ENCODE results near the gene KLRK1. TPM values are rescaled to one million over a fixed set of nuclear protein-coding genes. Genes with fewer than 3 reads are reported as not detected.
"Not testable (repeated sequence)": the region's sequence is repeated elsewhere in the genome, so short reads cannot be mapped to it uniquely, and the experiment has no call there.

The KLRK1 gene
- total RNA-seq, 4 donors from 2014 or later: 0.60 to 2.9 (median 1.2) TPM; not detected in 1

DNA sequence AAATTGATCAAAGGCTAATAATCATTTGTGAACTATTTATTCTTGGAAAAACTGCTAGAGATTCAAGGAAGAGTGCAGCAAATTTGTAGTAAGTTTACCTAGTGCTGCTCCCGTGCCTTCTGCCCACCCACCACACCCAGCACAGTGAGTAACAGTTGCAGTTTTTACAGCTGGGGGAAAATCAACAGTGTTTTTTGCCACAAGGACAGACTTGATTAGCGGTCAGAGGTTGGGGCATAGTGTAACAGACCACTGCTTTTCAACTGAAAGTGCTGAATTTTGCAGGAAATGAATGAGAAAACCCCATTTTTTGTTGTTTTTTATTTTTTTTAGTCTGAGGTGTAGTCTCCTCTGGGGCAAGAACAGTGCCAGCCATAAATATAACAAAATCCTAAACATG lies 7.5 kb upstream of the KLRK1 start:
- H3K9me3 ChIP-seq: no peaks in the 10 kb centered on the region
- H3K27ac ChIP-seq: no peak overlapping the region
- WGBS, 2 donors: 44 to 63% methylated on average over 2 of the region's 2 CpGs
- TF ChIP-seq POLR2A (IDR thresholded peaks at IDR 0.05) (no peak), EP300 (IDR thresholded peaks at IDR 0.05) (no peak)
- TF ChIP-seq, protein P1, sequence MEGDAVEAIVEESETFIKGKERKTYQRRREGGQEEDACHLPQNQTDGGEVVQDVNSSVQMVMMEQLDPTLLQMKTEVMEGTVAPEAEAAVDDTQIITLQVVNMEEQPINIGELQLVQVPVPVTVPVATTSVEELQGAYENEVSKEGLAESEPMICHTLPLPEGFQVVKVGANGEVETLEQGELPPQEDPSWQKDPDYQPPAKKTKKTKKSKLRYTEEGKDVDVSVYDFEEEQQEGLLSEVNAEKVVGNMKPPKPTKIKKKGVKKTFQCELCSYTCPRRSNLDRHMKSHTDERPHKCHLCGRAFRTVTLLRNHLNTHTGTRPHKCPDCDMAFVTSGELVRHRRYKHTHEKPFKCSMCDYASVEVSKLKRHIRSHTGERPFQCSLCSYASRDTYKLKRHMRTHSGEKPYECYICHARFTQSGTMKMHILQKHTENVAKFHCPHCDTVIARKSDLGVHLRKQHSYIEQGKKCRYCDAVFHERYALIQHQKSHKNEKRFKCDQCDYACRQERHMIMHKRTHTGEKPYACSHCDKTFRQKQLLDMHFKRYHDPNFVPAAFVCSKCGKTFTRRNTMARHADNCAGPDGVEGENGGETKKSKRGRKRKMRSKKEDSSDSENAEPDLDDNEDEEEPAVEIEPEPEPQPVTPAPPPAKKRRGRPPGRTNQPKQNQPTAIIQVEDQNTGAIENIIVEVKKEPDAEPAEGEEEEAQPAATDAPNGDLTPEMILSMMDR (IDR thresholded peaks at IDR 0.05): no peak
- no peaks in the 10 kb centered on the region for H3K36me3 ChIP-seq
- no peak for DNase-seq (ENCODE audit: low spot score in 2 of 2)
- no peak overlapping the region for H3K4me3 ChIP-seq
- H3K27me3 ChIP-seq: no peaks in the 10 kb centered on the region
- H3K4me1 ChIP-seq: peaks cover 0 to 12% (median 9%) of the 10 kb centered on the region in 4 donors

DNA sequence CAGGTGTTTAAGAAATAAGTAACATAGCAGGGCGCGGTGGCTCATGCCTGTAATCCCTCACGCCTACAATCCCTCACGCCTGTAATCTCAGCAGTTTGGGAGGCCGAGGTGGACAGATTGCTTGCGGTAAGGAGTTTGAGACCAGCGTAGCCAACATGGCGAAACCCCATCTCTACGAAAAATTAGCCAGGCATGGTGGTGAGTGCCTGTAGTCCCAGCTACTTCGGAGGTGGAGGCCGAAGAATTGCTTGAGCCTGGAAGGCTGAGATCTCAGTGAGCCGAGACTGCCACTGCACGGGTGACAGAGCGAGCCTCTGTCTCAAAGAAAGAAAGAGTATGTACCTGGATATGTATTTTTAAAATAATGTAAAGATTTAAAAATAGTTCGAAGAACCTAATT lies 6.3 kb upstream of the KLRK1 start:
- 85 to 93% methylated on average over 15 of the region's 15 CpGs for WGBS, 2 donors
- H3K27me3 ChIP-seq: not testable (repeated sequence)

DNA sequence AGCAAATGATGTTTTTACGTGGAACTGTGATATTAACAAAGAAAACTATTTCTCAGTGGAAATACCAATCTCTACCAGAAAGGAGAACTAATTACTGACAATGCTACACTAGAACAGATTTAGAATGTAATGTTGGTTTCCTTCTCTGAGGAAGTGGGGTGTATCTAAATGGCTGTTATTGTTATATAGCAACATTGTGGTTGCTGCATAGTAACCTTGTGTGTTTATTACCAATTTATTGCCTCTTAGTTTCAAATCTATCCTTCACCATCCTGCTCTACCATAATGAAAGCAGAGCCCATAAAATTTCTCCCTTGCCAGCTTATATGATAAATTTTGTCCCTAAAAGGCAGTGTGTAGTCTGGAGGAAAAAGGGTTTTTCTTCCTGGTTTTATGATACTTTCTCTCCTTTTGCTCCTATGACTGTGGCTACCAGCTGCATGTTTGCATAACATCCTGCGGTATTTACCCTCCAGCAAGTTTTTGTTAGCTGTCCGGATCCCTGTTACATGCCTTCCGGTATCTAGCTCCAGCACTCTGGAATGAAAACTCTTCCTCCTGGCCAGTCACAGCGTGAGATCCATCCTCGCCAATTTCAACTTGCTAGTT lies 5.7 kb upstream of the KLRK1 start:
- Histone ChIP-seq H3K36me3 (no peaks in the 10 kb centered on the region), H3K27me3 (no peaks in the 10 kb centered on the region), H3K4me3 (peak overlapping the region in 1 of 4 donors; percentile 5), H3K4me1 (peaks cover 0 to 19% (median 9%) of the 10 kb centered on the region in 4 donors), H3K27ac (peak overlapping the region in 3 of 4 donors; percentile 45 to 68 (median 60)), H3K9me3 (no peaks in the 10 kb centered on the region)
- 13 to 16% methylated on average over 6 of the region's 6 CpGs for WGBS, 2 donors
- peak in 1 of 2 donors; percentile 37 for DNase-seq (ENCODE audit: low spot score in 2 of 2)
- peak in 1 of 2 donors; percentile 50 for TF ChIP-seq EP300 (IDR thresholded peaks at IDR 0.05)
- TF ChIP-seq, protein P1 (IDR thresholded peaks at IDR 0.05): no peak
- TF ChIP-seq POLR2A (IDR thresholded peaks at IDR 0.05): no peak

More for the DNA sequence above, 6.3 kb upstream of the KLRK1 start:
- DNase-seq (ENCODE audit: low spot score in 2 of 2); H3K36me3 ChIP-seq; H3K9me3 ChIP-seq: not testable (repeated sequence)
- H3K4me1 ChIP-seq: peaks cover 0 to 19% (median 9%) of the 10 kb centered on the region in 4 donors
- H3K27ac ChIP-seq: peak overlapping the region in 3 of 4 donors; percentile 45 to 68 (median 60)
- peak overlapping the region in 1 of 4 donors; percentile 5 for H3K4me3 ChIP-seq

DNA sequence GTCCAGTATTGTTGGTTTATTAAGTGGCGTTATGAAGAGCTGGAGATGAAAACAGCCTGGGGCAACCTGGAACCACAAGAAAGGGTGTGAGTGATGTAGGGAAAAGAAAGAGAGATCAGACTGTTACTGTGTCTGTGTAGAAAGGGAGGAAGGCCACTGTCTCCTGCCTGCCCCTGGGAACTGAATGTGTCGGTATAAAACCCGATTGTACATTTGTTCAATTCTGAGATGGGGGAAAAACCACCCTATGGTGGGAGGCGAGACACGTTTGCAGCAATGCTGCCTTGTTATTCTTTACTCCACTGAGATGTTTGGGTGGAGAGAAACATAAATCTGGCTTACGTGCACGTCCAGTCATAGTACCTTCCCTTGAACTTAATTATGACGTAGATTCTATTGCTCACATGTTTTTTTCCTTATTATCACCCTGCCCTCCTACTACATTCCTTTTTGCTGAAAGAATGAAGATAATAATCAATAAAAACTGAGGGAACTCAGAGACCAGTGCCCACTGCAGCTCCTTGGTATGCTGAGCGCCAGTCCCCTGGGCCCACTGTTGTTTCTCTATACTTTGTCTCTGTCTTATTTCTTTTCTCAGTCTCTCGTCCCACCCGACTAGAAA lies 4.8 kb upstream of the KLRK1 start:
- peaks cover 0 to 19% (median 9%) of the 10 kb centered on the region in 4 donors for H3K4me1 ChIP-seq
- H3K9me3 ChIP-seq; H3K36me3 ChIP-seq; H3K4me3 ChIP-seq; DNase-seq (ENCODE audit: low spot score in 2 of 2); H3K27me3 ChIP-seq: not testable (repeated sequence)
- WGBS, 2 donors: 82 to 92% methylated on average over 11 of the region's 11 CpGs
- H3K27ac ChIP-seq: peak overlapping the region in 2 of 4 donors; percentile 45 to 68

DNA sequence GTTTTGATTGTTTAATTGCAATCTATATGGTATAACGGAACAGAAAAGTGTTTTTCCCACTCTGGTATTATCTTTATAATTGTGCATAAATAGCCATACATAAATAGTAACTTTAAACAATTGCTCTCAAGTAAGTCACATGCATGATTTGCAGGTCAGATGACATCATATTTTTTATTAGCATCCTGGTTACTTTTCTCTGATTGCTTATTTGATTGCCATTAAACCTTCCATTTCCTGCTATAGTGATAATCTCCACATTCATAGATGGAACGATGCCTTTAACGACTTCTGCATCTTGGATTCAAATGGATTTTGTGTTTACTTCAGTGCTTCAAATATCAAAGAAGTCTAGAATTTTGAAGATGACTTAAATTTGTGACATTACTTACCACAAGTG lies 3.5 kb upstream of the KLRK1 start:
- Histone ChIP-seq H3K36me3 (no peaks in the 10 kb centered on the region), H3K4me1 (peaks cover 0 to 19% (median 9%) of the 10 kb centered on the region in 4 donors), H3K27me3 (no peaks in the 10 kb centered on the region), H3K9me3 (no peaks in the 10 kb centered on the region), H3K4me3 (no peak overlapping the region), H3K27ac (no peak overlapping the region)
- TF ChIP-seq, protein P1 (IDR thresholded peaks at IDR 0.05): no peak
- TF ChIP-seq EP300 (IDR thresholded peaks at IDR 0.05) (no peak), POLR2A (IDR thresholded peaks at IDR 0.05) (no peak)
- no peak for DNase-seq (ENCODE audit: low spot score in 2 of 2)
- 53 to 56% methylated on average over 3 of the region's 3 CpGs for WGBS, 2 donors

DNA sequence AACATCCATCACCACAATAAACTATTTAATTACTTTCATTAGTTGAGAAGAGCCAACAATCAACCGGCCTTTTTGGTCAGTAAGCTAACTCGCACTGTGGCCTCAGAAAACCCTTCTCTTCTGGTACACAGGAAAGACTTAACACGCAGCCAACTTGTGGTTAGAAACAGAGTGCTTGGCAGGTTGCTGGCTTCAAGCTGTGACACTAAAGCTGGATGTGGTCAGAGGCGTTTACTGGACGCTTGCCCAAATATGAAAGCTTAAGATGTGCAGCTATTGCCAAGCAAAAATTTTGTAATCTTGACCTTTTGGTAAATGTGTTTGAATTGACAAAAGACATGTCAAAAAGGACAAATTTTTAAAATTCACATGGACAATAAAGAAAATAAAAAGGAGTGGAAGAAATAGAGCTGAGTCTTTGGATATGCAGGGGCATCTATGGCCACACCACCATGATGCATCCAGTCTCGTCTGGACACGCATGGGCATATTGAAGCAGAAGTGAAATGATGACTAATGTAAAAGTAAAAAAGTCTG lies 2.6 kb upstream of the KLRK1 start:
- WGBS, 2 donors: 25 to 31% methylated on average over 7 of the region's 7 CpGs
- Histone ChIP-seq H3K36me3 (no peaks in the 10 kb centered on the region), H3K9me3 (no peaks in the 10 kb centered on the region), H3K4me3 (no peak overlapping the region), H3K4me1 (peaks cover 0 to 19% (median 9%) of the 10 kb centered on the region in 4 donors), H3K27me3 (no peaks in the 10 kb centered on the region), H3K27ac (no peak overlapping the region)
- peak; percentile 30 to 74 for DNase-seq (ENCODE audit: low spot score in 2 of 2)
- TF ChIP-seq EP300 (IDR thresholded peaks at IDR 0.05): peak; percentile 56 to 72
- TF ChIP-seq, protein P1 (IDR thresholded peaks at IDR 0.05): no peak

DNA sequence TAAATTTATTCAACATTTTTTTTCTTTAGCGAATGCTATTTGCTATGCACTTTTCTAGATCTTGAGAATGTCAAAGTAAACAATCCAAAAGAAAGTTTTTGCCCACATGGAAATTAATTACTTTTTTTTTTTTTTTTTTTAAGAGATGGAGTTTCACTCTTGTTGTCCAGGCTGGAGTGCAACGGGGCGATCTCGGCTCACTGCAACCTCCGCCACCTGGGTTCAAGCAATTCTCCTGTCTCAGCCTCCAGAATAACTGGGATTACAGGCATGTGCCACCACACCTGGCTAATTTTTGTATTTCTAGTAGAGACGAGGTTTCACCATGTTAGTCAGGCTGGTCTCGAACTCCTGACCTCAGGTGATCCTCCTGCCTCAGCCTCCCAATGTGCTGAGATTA lies 1.1 kb upstream of the KLRK1 start:
- H3K27ac ChIP-seq; H3K36me3 ChIP-seq; H3K9me3 ChIP-seq; DNase-seq (ENCODE audit: low spot score in 2 of 2); H3K27me3 ChIP-seq; H3K4me3 ChIP-seq: not testable (repeated sequence)
- H3K4me1 ChIP-seq: peaks cover 0 to 19% (median 8%) of the 10 kb centered on the region in 4 donors
- 94 to 95% methylated on average over 7 of the region's 7 CpGs for WGBS, 2 donors
